Mucosa of descending colon (tissue), 3 donors: ENCODE measurements around the gene MAP1LC3B2. TPM values are rescaled to one million over a fixed set of nuclear protein-coding genes. Genes with fewer than 3 reads are reported as not detected.

Experiments used
- ATAC-seq: fragments of 200-7000 bp; cut with Tn5 transposase; one replicate; pipeline ENCODE4 v1.9.1; 2020; ENCODE audit warnings: mild to moderate bottlenecking, moderate library complexity
- DNase-seq, 3 donors: peaks; one replicate each; pipeline ENCODE4 v3.0.0-alpha.2; 2020
- H3K36me3 ChIP-seq: fragments of 200-600 bp; one replicate; pipeline ENCODE4 v1.8.0; 2021; ENCODE audit warnings: low read depth, mild to moderate bottlenecking
- H3K4me1 ChIP-seq: fragments of 200-600 bp; one replicate; pipeline ENCODE4 v1.8.0; 2021; ENCODE audit warnings: low read depth, mild to moderate bottlenecking
- H3K4me3 ChIP-seq: fragments of 200-600 bp; one replicate; pipeline ENCODE4 v1.8.0; 2021; ENCODE audit warnings: mild to moderate bottlenecking
- H3K9me3 ChIP-seq: fragments of 200-600 bp; one replicate; pipeline ENCODE4 v1.8.0; 2021; ENCODE audit warnings: mild to moderate bottlenecking
- intact Hi-C, 2 donors: fragments of 100-400 bp; cut with DNase I in 1 of 2; cut with micrococcal nuclease in 1 of 2; formaldehyde crosslinking; loops; one replicate each; pipeline versions ENCODE4 v1.11.0 to v1.11.1; 2022; cut with DNase I, micrococcal nuclease
- total RNA-seq, 3 donors: library from RNA; stranded (reverse); fragmentation: NEBNext Ultra II Directional in 2 of 3; extraction: Animal tissue kit (Norgen Biotek cat#: 25700) in 2 of 3; gene quantifications; one replicate each; pipeline versions ENCODE4 v1.2.1 to v1.2.4, GENCODE V29; 2021 to 2023
- TF ChIP-seq, protein P1 (sequence below): fragments of 200-600 bp; IDR thresholded peaks from one replicate; pipeline ENCODE4 v1.8.0; 2022; ENCODE audit warnings: antibody characterized with exemption, mild to moderate bottlenecking
- donor health status: DM: no; HTN: no; CAD: no; lungs with moderate emphysema.
- donor health status: DM: no; HTN: no; CAD: no.
- donor health status: DM: no; HTN: yes; CAD: no.

The MAP1LC3B2 gene
- total RNA-seq, 3 donors from 2014 or later = 1.6 to 2.0 (median 1.7) TPM

DNA sequence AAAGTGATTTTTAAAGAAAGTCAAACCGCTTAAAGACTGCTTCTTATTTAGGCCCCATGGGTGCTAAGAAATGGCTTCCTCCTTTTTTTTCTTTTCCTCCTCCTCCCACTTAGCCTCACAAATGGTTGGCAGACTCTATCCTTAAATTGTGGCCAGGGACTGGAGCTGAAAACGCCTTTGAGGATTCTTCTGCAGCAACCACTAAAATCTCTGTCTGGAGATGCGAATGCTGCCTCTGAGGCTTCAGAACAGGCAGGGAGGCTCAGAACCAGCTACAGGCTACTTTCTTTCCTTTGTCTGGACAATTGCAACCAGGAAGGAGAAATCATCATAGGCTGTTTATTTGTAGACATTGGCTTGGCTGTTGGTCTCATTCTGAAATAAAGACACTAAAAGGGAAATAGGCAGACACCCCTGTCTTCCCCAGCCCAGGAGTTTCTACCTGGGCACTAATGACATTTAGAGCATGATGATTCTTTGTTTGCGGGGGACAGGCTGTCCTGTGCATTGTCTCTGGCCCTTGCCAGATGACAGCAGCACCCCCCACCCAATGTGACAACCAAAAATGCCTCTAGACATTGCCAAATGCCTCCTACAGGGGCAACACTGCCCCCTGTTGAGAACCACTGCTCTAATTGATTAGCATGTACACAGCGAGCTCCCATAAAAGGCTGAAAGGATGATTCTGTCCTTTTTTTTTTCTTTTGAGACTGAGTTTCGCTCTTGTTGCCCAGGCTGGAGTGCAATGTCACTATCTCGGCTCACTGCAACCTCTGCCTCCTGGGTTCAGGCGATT lies 50.3 kb downstream of the MAP1LC3B2 start:
- H3K4me1 ChIP-seq = no peaks in the 10 kb centered on the region
- no peaks in the 10 kb centered on the region for H3K9me3 ChIP-seq
- ATAC-seq = peak; percentile 34
- H3K4me3 ChIP-seq = no peak overlapping the region
- TF ChIP-seq, protein P1, sequence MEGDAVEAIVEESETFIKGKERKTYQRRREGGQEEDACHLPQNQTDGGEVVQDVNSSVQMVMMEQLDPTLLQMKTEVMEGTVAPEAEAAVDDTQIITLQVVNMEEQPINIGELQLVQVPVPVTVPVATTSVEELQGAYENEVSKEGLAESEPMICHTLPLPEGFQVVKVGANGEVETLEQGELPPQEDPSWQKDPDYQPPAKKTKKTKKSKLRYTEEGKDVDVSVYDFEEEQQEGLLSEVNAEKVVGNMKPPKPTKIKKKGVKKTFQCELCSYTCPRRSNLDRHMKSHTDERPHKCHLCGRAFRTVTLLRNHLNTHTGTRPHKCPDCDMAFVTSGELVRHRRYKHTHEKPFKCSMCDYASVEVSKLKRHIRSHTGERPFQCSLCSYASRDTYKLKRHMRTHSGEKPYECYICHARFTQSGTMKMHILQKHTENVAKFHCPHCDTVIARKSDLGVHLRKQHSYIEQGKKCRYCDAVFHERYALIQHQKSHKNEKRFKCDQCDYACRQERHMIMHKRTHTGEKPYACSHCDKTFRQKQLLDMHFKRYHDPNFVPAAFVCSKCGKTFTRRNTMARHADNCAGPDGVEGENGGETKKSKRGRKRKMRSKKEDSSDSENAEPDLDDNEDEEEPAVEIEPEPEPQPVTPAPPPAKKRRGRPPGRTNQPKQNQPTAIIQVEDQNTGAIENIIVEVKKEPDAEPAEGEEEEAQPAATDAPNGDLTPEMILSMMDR = no peak
- intact Hi-C loops = no loop called here
- DNase-seq = peak in 1 of 3 donors; percentile 40
- H3K36me3 ChIP-seq = no peaks in the 10 kb centered on the region

DNA sequence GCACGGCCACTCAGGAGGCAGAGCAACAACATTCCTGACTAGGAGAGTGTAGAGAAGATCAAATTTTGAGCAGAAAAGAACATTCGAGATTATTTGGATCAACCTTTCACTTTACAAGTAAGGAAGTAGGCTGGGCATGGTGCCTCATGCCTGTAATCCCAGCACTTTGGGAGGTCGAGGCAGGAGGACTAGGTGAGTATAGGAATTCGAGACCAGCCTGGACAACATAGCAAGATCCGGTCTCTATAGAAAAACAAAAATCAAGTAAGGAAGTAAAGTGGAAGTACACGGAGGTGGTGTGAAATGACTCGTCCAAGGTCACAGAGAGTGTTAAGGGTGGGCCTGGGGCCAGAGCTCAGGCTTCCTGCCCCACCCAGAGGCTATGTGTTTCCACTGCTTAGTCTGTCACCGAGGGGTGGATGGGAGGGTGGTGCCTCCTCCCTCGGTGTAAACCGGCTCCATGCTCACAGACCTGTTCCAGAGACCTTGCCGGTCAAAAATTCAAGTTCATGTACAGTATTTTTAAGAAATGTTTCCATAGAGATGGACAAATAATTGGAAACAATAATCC lies 51.9 kb downstream of the MAP1LC3B2 start:
- DNase-seq (no peak), ATAC-seq (peak; percentile 67)
- Histone ChIP-seq H3K9me3 (no peaks in the 10 kb centered on the region), H3K4me3 (no peak overlapping the region), H3K36me3 (no peaks in the 10 kb centered on the region), H3K4me1 (no peaks in the 10 kb centered on the region)
- intact Hi-C loops = no loop called here
- TF ChIP-seq, protein P1 = no peak

DNA sequence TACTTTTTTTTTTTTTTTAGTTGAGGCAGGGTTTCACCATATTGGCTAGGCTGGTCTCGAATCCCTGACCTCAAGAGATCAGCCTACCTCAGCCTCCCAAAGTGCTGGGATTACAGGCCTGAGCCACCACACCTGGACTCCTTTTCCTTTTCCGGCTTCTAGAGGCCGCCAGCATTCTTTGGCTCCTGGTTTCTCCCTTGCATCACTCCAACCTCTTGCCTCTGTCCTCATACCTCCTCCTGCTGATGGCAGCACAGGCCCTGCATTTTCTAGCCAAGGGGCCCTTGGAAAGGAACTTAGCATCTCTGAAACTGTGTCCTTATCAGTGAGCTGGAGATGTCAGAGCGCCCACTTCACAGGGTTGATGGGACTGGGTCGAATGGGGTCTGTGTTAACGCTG lies 53.3 kb downstream of the MAP1LC3B2 start:
- intact Hi-C loops = no loop called here
- Histone ChIP-seq H3K36me3 (no peaks in the 10 kb centered on the region), H3K4me3 (no peak overlapping the region), H3K9me3 (no peaks in the 10 kb centered on the region), H3K4me1 (no peaks in the 10 kb centered on the region)
- ATAC-seq (no peak), DNase-seq (no peak)
- TF ChIP-seq, protein P1 = no peak

DNA sequence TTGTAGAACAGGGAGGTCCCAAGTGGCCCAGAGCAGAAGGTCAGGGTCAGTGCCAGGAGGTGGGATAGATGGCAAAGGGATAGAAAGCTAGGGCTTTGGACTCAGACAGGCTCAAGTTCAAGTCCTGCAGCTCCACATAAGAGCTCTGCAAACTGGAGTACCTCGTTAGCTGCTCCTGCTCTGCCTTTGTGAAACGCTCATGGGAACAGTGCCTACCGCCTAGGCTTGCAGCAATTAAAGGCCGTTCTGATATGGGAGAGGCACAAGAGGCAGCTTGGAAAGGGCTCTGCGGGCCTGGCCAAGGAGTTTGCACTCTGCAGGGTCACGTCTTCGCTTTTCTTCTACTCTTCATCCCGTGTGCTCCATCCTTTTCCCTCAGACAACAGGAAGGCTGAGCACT lies 54.1 kb downstream of the MAP1LC3B2 start:
- no peak for ATAC-seq
- Histone ChIP-seq H3K4me1 (no peaks in the 10 kb centered on the region), H3K36me3 (no peaks in the 10 kb centered on the region), H3K9me3 (no peaks in the 10 kb centered on the region), H3K4me3 (no peak overlapping the region)
- TF ChIP-seq, protein P1 = no peak
- intact Hi-C loops = no loop called here
- no peak for DNase-seq

DNA sequence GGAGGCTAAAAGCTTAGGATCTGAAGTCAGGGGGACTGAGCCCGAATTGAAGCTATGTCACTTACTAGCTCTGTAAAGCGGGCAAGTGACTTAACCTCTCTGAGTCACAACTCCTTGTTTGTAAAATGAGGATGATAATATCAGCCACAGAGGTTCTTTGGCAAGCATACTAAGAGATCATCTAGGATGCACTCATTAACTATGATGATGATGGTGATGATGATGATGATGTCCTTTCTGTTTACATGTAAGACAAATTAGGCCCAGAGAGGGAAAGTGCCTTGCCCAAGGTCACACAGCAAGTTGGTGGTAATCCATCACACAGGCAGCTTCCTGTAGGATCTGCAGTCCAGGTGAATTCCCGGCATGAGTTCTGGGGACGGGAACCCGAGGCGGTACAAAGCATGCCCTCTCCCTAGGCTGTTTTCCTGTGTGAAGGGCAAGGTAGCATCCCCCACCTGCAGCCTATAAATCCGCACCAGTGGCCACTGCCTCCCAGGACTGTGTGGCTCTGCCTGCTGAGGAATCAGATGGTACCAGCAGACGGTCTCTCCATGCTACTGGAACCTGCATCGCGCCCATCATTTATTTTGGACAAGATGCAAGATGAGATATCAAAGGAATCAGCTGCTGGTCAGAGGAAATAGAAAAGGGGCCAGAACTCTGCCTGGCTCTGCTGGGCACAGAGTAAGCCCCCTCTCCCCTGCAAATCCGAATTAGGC lies 55.2 kb downstream of the MAP1LC3B2 start:
- H3K9me3 ChIP-seq = no peaks in the 10 kb centered on the region
- H3K4me1 ChIP-seq = no peaks in the 10 kb centered on the region
- no peak for DNase-seq
- H3K4me3 ChIP-seq = no peak overlapping the region
- TF ChIP-seq, protein P1 = no peak
- H3K36me3 ChIP-seq = no peaks in the 10 kb centered on the region
- intact Hi-C loops = no loop called here
- no peak for ATAC-seq
